Ramos (cell line): ENCODE measurements around the gene TMTC4.
"Not testable (repeated sequence)": the region's sequence is repeated elsewhere in the genome, so short reads cannot be mapped to it uniquely, and the experiment has no call there.

Experiments
- in situ Hi-C: fragments of 300-500 bp; cut with MboI; formaldehyde crosslinking; loops from one replicate; pipeline ENCODE4 v1.14.3; 2022; ENCODE audit warnings: low sequenced_read_pairs; ENCODE audit not compliant: unreplicated experiment

TMTC4 gene

GRCh38 chr13:100636004-100636403 lies 38.6 kb downstream of the TMTC4 start:
- in situ Hi-C loops, result no loop called here

- in situ Hi-C loops, result no loop called here
These were observed 39.9 kb downstream of the TMTC4 start for GRCh38 chr13:100634696-100635095.

GRCh38 chr13:100633461-100633860 lies 41.1 kb downstream of the TMTC4 start:
- in situ Hi-C loops, result no loop called here

- in situ Hi-C loops, result no loop called here
These were observed 44.0 kb downstream of the TMTC4 start for GRCh38 chr13:100630555-100630954.

GRCh38 chr13:100627120-100627519 lies 47.5 kb downstream of the TMTC4 start:
- in situ Hi-C loops, result no loop called here

- in situ Hi-C loops, result no loop called here
These were observed 49.1 kb downstream of the TMTC4 start for GRCh38 chr13:100625447-100625846.

GRCh38 chr13:100620792-100621191 lies 53.8 kb downstream of the TMTC4 start:
- in situ Hi-C loops, result no loop called here

- in situ Hi-C loops, result no loop called here
These were observed 54.7 kb downstream of the TMTC4 start for GRCh38 chr13:100619940-100620339.

GRCh38 chr13:100618897-100619296 lies 55.7 kb downstream of the TMTC4 start:
- in situ Hi-C loops, result not testable (repeated sequence)

GRCh38 chr13:100613031-100613430 lies 61.6 kb downstream of the TMTC4 start:
- in situ Hi-C loops, result no loop called here

GRCh38 chr13:100611678-100612492 lies 62.7 kb downstream of the TMTC4 start:
- in situ Hi-C loops, result no loop called here

- in situ Hi-C loops, result no loop called here
These were observed 63.9 kb downstream of the TMTC4 start for GRCh38 chr13:100610391-100611347.

- in situ Hi-C loops, result no loop called here
These were observed 65.7 kb downstream of the TMTC4 start for GRCh38 chr13:100608906-100609305.

GRCh38 chr13:100608489-100608888 lies 66.1 kb downstream of the TMTC4 start:
- in situ Hi-C loops, result no loop called here

GRCh38 chr13:100604918-100605710 lies 69.5 kb downstream of the TMTC4 start:
- in situ Hi-C loops, result no loop called here

- in situ Hi-C loops, result no loop called here
These were observed 72.0 kb downstream of the TMTC4 start for GRCh38 chr13:100602493-100603111.

- in situ Hi-C loops, result no loop called here
These were observed 72.9 kb downstream of the TMTC4 start for GRCh38 chr13:100601716-100602115.

GRCh38 chr13:100600915-100601314 lies 73.7 kb downstream of the TMTC4 start:
- in situ Hi-C loops, result no loop called here

- in situ Hi-C loops, result no loop called here
These were observed 74.1 kb downstream of the TMTC4 start for GRCh38 chr13:100600461-100600860.

- in situ Hi-C loops, result no loop called here
These were observed 77.3 kb downstream of the TMTC4 start for GRCh38 chr13:100597253-100597652.
